DND-41 (cell line): Measurements from ENCODE around the gene COBL.

Experiments
- ATAC-seq: fragments of 200-7000 bp; cut with Tn5 transposase; 3 replicates; pipeline ENCODE4 v1.9.1; 2021; ENCODE audit warnings: low read depth; ENCODE audit not compliant: insufficient read depth
- DNase-seq: peaks from one replicate; pipeline ENCODE4 v3.0.0-alpha.2; 2020
- H2AFZ ChIP-seq: 2 replicates; pipeline ENCODE4 v1.6.0; 2012; ENCODE audit warnings: low read depth, low read length
- H3K27ac ChIP-seq: 2 replicates; pipeline ENCODE4 v1.5.1; 2012; ENCODE audit warnings: low read length, inconsistent platforms
- H3K27me3 ChIP-seq: fragments of 200-600 bp; sonication (generic); 2 replicates; pipeline ENCODE4 v1.6.0; 2012; ENCODE audit warnings: low read length, mild to moderate bottlenecking, inconsistent platforms; ENCODE audit not compliant: insufficient read depth, poor library complexity
- H3K36me3 ChIP-seq: 2 replicates; pipeline ENCODE4 v1.5.1; 2012; ENCODE audit warnings: low read length, inconsistent platforms; ENCODE audit not compliant: insufficient read depth
- H3K4me1 ChIP-seq: 2 replicates; pipeline ENCODE4 v1.5.1; 2012; ENCODE audit warnings: mild to moderate bottlenecking, low read length; ENCODE audit not compliant: insufficient read depth
- H3K4me2 ChIP-seq: 2 replicates; pipeline ENCODE4 v1.6.0; 2012; ENCODE audit warnings: mild to moderate bottlenecking, moderate library complexity, low read length, inconsistent platforms; ENCODE audit not compliant: insufficient read depth
- H3K4me3 ChIP-seq, 2 experiments: fragments of 200-600 bp in 1 of 2; shearing (Covaris generic) in 1 of 2; 2 replicates each; pipeline ENCODE4 v1.5.1; 2012 to 2016; ENCODE audit warnings: inconsistent platforms in 2 of 2, low read length in 2 of 2, mild to moderate bottlenecking in 2 of 2, low read depth in 1 of 2, moderate library complexity in 1 of 2
- H3K79me2 ChIP-seq: 2 replicates; pipeline ENCODE4 v1.6.0; 2012; ENCODE audit warnings: low read length, inconsistent platforms; ENCODE audit not compliant: insufficient read depth
- H3K9ac ChIP-seq: 2 replicates; pipeline ENCODE4 v1.6.0; 2012; ENCODE audit warnings: low read depth, mild to moderate bottlenecking, inconsistent platforms, low read length, moderate library complexity
- H3K9me3 ChIP-seq: 2 replicates; pipeline ENCODE4 v1.5.1; 2012; ENCODE audit warnings: low read length, moderate library complexity, mild to moderate bottlenecking, inconsistent platforms; ENCODE audit not compliant: insufficient read depth, severe bottlenecking
- H4K20me1 ChIP-seq: 2 replicates; pipeline ENCODE4 v1.6.0; 2012; ENCODE audit warnings: low read length; ENCODE audit not compliant: insufficient read depth
- CTCF ChIP-seq: IDR thresholded peaks from 2 replicates; pipeline ENCODE4 v1.5.1; 2012; ENCODE audit warnings: borderline replicate concordance, low read length, moderate library complexity, mild to moderate bottlenecking; ENCODE audit not compliant: poor library complexity, severe bottlenecking; ENCODE audit errors: extremely low read depth
- EZH2 ChIP-seq: IDR thresholded peaks from 3 replicates; pipeline ENCODE4 v1.6.1; 2012; ENCODE audit warnings: borderline replicate concordance, low read depth, mild to moderate bottlenecking, moderate library complexity, low read length, inconsistent platforms; ENCODE audit not compliant: severe bottlenecking

The COBL gene

GRCh38 chr7:51152706-51153200 is 163.9 kb downstream of the COBL start:
- Histone ChIP-seq H3K4me3 (no peak overlapping the region), H3K4me2 (no peak overlapping the region), H3K79me2 (no peaks in the 10 kb centered on the region), H3K36me3 (no peaks in the 10 kb centered on the region), H2AFZ (no peak overlapping the region), H4K20me1 (no peaks in the 10 kb centered on the region), H3K27ac (no peak overlapping the region), H3K4me1 (no peaks in the 10 kb centered on the region), H3K9me3 (no peaks in the 10 kb centered on the region), H3K9ac (no peak overlapping the region), H3K27me3 (no peaks in the 10 kb centered on the region)
- ATAC-seq (no peak), DNase-seq (no peak)
- TF ChIP-seq CTCF, result no peak
- TF ChIP-seq EZH2, result no peak

- Histone ChIP-seq H3K9me3 (peaks cover 11% of the 10 kb centered on the region), H3K36me3 (no peaks in the 10 kb centered on the region), H3K79me2 (no peaks in the 10 kb centered on the region), H3K27me3 (no peaks in the 10 kb centered on the region), H2AFZ (no peak overlapping the region), H3K27ac (no peak overlapping the region), H3K4me1 (no peaks in the 10 kb centered on the region), H3K9ac (no peak overlapping the region), H3K4me3 (no peak overlapping the region), H4K20me1 (no peaks in the 10 kb centered on the region), H3K4me2 (no peak overlapping the region)
- ATAC-seq, result no peak
- TF ChIP-seq CTCF (no peak), EZH2 (no peak)
- DNase-seq, result no peak
Observed at GRCh38 chr7:51151455-51151854, 165.2 kb downstream of the COBL start.

GRCh38 chr7:51150193-51150592 is 166.4 kb downstream of the COBL start:
- Histone ChIP-seq H3K9me3 (peaks cover 11% of the 10 kb centered on the region), H3K79me2 (no peaks in the 10 kb centered on the region), H2AFZ (no peak overlapping the region), H3K36me3 (no peaks in the 10 kb centered on the region), H3K27ac (no peak overlapping the region), H3K4me2 (no peak overlapping the region), H4K20me1 (no peaks in the 10 kb centered on the region), H3K4me3 (no peak overlapping the region), H3K27me3 (no peaks in the 10 kb centered on the region), H3K4me1 (no peaks in the 10 kb centered on the region), H3K9ac (no peak overlapping the region)
- DNase-seq, result no peak
- TF ChIP-seq EZH2 (no peak), CTCF (no peak)
- ATAC-seq, result no peak

GRCh38 chr7:51148216-51148615 is 168.4 kb downstream of the COBL start:
- H2AFZ ChIP-seq, result no peak overlapping the region
- no peaks in the 10 kb centered on the region for H3K27me3 ChIP-seq
- no peaks in the 10 kb centered on the region for H3K79me2 ChIP-seq
- DNase-seq (no peak), ATAC-seq (no peak)
- H3K4me2 ChIP-seq, result no peak overlapping the region
- H3K4me3 ChIP-seq, result no peak overlapping the region
- H3K9ac ChIP-seq, result no peak overlapping the region
- no peaks in the 10 kb centered on the region for H3K4me1 ChIP-seq
- TF ChIP-seq EZH2 (no peak), CTCF (no peak)
- H3K9me3 ChIP-seq, result peaks cover 11% of the 10 kb centered on the region
- H3K36me3 ChIP-seq, result no peaks in the 10 kb centered on the region
- no peak overlapping the region for H3K27ac ChIP-seq
- H4K20me1 ChIP-seq, result no peaks in the 10 kb centered on the region
